GM23338 (cell line): ENCODE results near the gene PKD1.

Source experiments
- CREB1 ChIP-seq: fragments of 250-450 bp; sonication (Bioruptor Pico); IDR thresholded peaks from 2 replicates; pipeline ENCODE4 v1.5.0; 2020; ENCODE audit warnings: low read depth, mild to moderate bottlenecking, moderate library complexity
- EZH2 ChIP-seq: fragments of 200-600 bp; sonication (generic); IDR thresholded peaks from one replicate; pipeline ENCODE4 v1.8.0; 2017; ENCODE audit warnings: antibody characterized with exemption, mild to moderate bottlenecking, low read depth; ENCODE audit not compliant: unreplicated experiment
- EZH2phosphoT487 ChIP-seq: fragments of 200-600 bp; sonication (generic); IDR thresholded peaks from one replicate; pipeline ENCODE4 v1.8.1; 2018; ENCODE audit warnings: antibody characterized with exemption; ENCODE audit not compliant: unreplicated experiment
- JUNB ChIP-seq: IDR thresholded peaks from one replicate; pipeline ENCODE4 v1.6.1; 2016; ENCODE audit warnings: antibody characterized with exemption; ENCODE audit not compliant: unreplicated experiment
- NANOG ChIP-seq: IDR thresholded peaks from 2 replicates; pipeline ENCODE4 v1.6.1; 2016; ENCODE audit warnings: antibody characterized with exemption, borderline replicate concordance
- POLR2AphosphoS5 ChIP-seq: IDR thresholded peaks from 2 replicates; pipeline ENCODE4 v1.6.1; 2016; ENCODE audit warnings: antibody characterized with exemption, low read depth
- STAT1 ChIP-seq: IDR thresholded peaks from one replicate; pipeline ENCODE4 v1.6.1; 2016; ENCODE audit warnings: antibody characterized with exemption; ENCODE audit not compliant: unreplicated experiment
- ZNF114 ChIP-seq: fragments of 250-450 bp; sonication (Bioruptor Pico); IDR thresholded peaks from 2 replicates; pipeline ENCODE4 v1.5.0; 2020; ENCODE audit warnings: mild to moderate bottlenecking, moderate library complexity
- ZNF331 ChIP-seq: fragments of 250-450 bp; sonication (Bioruptor Pico); IDR thresholded peaks from 2 replicates; pipeline ENCODE4 v1.5.0; 2020; ENCODE audit warnings: low read depth, mild to moderate bottlenecking, moderate library complexity
- TF ChIP-seq, protein P1 (sequence below), 2 experiments: fragments of 200-600 bp in 1 of 2; sonication (generic) in 1 of 2; conservative IDR thresholded peaks; 2 replicates each; pipeline versions ENCODE4 v1.5.1 to v1.6.1; 2016 to 2017; ENCODE audit warnings: antibody characterized with exemption in 2 of 2, low read depth in 2 of 2, mild to moderate bottlenecking in 2 of 2, moderate library complexity in 1 of 2
- TF ChIP-seq, protein P2 (sequence below): IDR thresholded peaks from one replicate; pipeline ENCODE4 v1.6.1; 2018; ENCODE audit warnings: antibody characterized with exemption; ENCODE audit not compliant: unreplicated experiment
- TF ChIP-seq, protein P3 (sequence below): fragments of 250-450 bp; sonication (Bioruptor Pico); IDR thresholded peaks from 2 replicates; pipeline ENCODE4 v1.5.0; 2020; ENCODE audit warnings: mild to moderate bottlenecking, moderate library complexity
- TF ChIP-seq, protein P4 (sequence below): IDR thresholded peaks from 2 replicates; pipeline ENCODE4 v1.6.1; 2016; ENCODE audit warnings: antibody characterized with exemption

DNA sequence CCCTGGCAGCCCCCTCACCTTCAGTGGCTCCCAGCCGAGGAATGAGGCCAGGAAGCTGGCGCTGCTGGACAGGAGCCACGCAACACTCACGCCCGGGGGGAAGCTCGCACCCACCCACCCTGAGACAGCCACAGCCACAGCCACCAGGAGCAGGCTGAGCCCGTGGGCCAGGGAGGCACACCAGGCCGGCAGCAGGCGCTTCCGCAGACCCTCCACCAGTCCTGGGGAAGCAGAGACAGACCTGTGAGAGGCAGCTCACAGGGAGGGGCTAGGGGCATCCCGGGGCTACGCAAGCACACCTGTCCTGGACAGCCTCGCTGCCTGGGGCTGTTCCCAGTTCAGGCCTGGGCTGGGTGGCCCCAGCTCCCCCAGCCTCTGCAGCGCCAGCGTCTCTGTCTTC is 41.9 kb downstream of the PKD1 start:
- TF ChIP-seq EZH2 (no peak), NANOG (no peak), STAT1 (no peak), POLR2AphosphoS5 (no peak), JUNB (no peak), CREB1 (CRISPR knock-in tag) (no peak), ZNF331 (CRISPR knock-in tag) (no peak), EZH2phosphoT487 (no peak), ZNF114 (CRISPR knock-in tag) (no peak)
- TF ChIP-seq, protein P1, sequence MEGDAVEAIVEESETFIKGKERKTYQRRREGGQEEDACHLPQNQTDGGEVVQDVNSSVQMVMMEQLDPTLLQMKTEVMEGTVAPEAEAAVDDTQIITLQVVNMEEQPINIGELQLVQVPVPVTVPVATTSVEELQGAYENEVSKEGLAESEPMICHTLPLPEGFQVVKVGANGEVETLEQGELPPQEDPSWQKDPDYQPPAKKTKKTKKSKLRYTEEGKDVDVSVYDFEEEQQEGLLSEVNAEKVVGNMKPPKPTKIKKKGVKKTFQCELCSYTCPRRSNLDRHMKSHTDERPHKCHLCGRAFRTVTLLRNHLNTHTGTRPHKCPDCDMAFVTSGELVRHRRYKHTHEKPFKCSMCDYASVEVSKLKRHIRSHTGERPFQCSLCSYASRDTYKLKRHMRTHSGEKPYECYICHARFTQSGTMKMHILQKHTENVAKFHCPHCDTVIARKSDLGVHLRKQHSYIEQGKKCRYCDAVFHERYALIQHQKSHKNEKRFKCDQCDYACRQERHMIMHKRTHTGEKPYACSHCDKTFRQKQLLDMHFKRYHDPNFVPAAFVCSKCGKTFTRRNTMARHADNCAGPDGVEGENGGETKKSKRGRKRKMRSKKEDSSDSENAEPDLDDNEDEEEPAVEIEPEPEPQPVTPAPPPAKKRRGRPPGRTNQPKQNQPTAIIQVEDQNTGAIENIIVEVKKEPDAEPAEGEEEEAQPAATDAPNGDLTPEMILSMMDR (conservative IDR thresholded peaks at IDR 0.05; ENCODE audit: low read depth in 2 of 2): no peak
- TF ChIP-seq, protein P2, sequence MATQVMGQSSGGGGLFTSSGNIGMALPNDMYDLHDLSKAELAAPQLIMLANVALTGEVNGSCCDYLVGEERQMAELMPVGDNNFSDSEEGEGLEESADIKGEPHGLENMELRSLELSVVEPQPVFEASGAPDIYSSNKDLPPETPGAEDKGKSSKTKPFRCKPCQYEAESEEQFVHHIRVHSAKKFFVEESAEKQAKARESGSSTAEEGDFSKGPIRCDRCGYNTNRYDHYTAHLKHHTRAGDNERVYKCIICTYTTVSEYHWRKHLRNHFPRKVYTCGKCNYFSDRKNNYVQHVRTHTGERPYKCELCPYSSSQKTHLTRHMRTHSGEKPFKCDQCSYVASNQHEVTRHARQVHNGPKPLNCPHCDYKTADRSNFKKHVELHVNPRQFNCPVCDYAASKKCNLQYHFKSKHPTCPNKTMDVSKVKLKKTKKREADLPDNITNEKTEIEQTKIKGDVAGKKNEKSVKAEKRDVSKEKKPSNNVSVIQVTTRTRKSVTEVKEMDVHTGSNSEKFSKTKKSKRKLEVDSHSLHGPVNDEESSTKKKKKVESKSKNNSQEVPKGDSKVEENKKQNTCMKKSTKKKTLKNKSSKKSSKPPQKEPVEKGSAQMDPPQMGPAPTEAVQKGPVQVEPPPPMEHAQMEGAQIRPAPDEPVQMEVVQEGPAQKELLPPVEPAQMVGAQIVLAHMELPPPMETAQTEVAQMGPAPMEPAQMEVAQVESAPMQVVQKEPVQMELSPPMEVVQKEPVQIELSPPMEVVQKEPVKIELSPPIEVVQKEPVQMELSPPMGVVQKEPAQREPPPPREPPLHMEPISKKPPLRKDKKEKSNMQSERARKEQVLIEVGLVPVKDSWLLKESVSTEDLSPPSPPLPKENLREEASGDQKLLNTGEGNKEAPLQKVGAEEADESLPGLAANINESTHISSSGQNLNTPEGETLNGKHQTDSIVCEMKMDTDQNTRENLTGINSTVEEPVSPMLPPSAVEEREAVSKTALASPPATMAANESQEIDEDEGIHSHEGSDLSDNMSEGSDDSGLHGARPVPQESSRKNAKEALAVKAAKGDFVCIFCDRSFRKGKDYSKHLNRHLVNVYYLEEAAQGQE: no peak
- TF ChIP-seq, protein P3, sequence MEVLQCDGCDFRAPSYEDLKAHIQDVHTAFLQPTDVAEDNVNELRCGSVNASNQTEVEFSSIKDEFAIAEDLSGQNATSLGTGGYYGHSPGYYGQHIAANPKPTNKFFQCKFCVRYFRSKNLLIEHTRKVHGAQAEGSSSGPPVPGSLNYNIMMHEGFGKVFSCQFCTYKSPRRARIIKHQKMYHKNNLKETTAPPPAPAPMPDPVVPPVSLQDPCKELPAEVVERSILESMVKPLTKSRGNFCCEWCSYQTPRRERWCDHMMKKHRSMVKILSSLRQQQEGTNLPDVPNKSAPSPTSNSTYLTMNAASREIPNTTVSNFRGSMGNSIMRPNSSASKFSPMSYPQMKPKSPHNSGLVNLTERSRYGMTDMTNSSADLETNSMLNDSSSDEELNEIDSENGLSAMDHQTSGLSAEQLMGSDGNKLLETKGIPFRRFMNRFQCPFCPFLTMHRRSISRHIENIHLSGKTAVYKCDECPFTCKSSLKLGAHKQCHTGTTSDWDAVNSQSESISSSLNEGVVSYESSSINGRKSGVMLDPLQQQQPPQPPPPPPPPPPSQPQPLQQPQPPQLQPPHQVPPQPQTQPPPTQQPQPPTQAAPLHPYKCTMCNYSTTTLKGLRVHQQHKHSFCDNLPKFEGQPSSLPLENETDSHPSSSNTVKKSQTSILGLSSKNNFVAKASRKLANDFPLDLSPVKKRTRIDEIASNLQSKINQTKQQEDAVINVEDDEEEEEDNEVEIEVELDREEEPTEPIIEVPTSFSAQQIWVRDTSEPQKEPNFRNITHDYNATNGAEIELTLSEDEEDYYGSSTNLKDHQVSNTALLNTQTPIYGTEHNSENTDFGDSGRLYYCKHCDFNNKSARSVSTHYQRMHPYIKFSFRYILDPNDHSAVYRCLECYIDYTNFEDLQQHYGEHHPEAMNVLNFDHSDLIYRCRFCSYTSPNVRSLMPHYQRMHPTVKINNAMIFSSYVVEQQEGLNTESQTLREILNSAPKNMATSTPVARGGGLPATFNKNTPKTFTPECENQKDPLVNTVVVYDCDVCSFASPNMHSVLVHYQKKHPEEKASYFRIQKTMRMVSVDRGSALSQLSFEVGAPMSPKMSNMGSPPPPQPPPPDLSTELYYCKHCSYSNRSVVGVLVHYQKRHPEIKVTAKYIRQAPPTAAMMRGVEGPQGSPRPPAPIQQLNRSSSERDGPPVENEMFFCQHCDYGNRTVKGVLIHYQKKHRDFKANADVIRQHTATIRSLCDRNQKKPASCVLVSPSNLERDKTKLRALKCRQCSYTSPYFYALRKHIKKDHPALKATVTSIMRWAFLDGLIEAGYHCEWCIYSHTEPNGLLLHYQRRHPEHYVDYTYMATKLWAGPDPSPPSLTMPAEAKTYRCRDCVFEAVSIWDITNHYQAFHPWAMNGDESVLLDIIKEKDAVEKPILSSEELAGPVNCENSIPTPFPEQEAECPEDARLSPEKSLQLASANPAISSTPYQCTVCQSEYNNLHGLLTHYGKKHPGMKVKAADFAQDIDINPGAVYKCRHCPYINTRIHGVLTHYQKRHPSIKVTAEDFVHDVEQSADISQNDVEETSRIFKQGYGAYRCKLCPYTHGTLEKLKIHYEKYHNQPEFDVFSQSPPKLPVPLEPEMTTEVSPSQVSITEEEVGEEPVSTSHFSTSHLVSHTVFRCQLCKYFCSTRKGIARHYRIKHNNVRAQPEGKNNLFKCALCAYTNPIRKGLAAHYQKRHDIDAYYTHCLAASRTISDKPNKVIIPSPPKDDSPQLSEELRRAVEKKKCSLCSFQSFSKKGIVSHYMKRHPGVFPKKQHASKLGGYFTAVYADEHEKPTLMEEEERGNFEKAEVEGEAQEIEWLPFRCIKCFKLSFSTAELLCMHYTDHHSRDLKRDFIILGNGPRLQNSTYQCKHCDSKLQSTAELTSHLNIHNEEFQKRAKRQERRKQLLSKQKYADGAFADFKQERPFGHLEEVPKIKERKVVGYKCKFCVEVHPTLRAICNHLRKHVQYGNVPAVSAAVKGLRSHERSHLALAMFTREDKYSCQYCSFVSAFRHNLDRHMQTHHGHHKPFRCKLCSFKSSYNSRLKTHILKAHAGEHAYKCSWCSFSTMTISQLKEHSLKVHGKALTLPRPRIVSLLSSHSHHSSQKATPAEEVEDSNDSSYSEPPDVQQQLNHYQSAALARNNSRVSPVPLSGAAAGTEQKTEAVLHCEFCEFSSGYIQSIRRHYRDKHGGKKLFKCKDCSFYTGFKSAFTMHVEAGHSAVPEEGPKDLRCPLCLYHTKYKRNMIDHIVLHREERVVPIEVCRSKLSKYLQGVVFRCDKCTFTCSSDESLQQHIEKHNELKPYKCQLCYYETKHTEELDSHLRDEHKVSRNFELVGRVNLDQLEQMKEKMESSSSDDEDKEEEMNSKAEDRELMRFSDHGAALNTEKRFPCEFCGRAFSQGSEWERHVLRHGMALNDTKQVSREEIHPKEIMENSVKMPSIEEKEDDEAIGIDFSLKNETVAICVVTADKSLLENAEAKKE: no peak
- TF ChIP-seq, protein P4, sequence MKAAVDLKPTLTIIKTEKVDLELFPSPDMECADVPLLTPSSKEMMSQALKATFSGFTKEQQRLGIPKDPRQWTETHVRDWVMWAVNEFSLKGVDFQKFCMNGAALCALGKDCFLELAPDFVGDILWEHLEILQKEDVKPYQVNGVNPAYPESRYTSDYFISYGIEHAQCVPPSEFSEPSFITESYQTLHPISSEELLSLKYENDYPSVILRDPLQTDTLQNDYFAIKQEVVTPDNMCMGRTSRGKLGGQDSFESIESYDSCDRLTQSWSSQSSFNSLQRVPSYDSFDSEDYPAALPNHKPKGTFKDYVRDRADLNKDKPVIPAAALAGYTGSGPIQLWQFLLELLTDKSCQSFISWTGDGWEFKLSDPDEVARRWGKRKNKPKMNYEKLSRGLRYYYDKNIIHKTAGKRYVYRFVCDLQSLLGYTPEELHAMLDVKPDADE: no peak
